Measurements from ENCODE around the gene USP24.

The USP24 gene

GRCh38 chr1:55021942-55022546 lies 193.1 kb downstream of the USP24 start:
- TF ChIP-seq, protein P1, sequence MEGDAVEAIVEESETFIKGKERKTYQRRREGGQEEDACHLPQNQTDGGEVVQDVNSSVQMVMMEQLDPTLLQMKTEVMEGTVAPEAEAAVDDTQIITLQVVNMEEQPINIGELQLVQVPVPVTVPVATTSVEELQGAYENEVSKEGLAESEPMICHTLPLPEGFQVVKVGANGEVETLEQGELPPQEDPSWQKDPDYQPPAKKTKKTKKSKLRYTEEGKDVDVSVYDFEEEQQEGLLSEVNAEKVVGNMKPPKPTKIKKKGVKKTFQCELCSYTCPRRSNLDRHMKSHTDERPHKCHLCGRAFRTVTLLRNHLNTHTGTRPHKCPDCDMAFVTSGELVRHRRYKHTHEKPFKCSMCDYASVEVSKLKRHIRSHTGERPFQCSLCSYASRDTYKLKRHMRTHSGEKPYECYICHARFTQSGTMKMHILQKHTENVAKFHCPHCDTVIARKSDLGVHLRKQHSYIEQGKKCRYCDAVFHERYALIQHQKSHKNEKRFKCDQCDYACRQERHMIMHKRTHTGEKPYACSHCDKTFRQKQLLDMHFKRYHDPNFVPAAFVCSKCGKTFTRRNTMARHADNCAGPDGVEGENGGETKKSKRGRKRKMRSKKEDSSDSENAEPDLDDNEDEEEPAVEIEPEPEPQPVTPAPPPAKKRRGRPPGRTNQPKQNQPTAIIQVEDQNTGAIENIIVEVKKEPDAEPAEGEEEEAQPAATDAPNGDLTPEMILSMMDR (conservative IDR thresholded peaks at IDR 0.05; ENCODE audit: low read length), result peak; percentile 86
- peak; percentile 86 for DNase-seq (ENCODE audit: low read depth)
- no peak overlapping the region for H3K4me3 ChIP-seq (ENCODE audit: low read length)

DNA sequence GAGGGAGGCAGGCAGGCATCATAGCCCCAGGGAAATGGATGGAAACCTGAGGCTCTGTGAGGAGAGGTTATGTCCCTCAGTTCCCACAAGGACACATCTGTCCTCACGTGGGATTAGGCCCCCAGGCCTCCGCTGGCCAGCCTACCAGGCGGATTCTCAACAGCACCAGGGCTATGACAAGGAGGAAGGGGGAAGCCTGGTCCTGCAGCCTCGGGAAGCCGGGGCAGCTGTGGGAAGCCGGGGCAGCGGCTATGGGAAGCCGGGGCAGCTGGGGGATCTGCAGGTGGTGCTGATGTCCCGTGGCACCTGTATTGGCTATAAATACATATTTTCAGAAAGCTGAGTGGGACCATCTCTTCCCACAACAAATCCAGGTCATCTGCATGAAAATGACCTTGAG lies 196.8 kb downstream of the USP24 start:
- DNase-seq (ENCODE audit: low read depth), result no peak
- no peak overlapping the region for H3K4me3 ChIP-seq (ENCODE audit: low read length)
- TF ChIP-seq, protein P1 (conservative IDR thresholded peaks at IDR 0.05; ENCODE audit: low read length), result no peak

Measured in AG10803 (cell line).